Endometrial microvascular endothelial cells (primary cell): ENCODE data around the gene TBC1D3B. TPM values are rescaled to one million over a fixed set of nuclear protein-coding genes. Genes with fewer than 3 reads are reported as not detected.
"Not testable (repeated sequence)": the region's sequence is repeated elsewhere in the genome, so short reads cannot be mapped to it uniquely, and the experiment has no call there.

Experiments
- in situ Hi-C: cut with HindIII; loops from 2 replicates; pipeline ENCODE4 v1.10.0; 2017; ENCODE audit warnings: low sequenced_read_pairs, low pct_unique_long_range_greater_than_20kb; ENCODE audit errors: inconsistent ontology term
- total RNA-seq: library from RNA; depleted of rRNA; stranded (reverse); fragments of >200 nt; gene quantifications from one replicate; pipeline ENCODE4 v1.2.3, GENCODE V29; 2015; ENCODE audit errors: inconsistent ontology term

TBC1D3B gene
- total RNA-seq, 1 donor from 2014 or later: not detected

DNA sequence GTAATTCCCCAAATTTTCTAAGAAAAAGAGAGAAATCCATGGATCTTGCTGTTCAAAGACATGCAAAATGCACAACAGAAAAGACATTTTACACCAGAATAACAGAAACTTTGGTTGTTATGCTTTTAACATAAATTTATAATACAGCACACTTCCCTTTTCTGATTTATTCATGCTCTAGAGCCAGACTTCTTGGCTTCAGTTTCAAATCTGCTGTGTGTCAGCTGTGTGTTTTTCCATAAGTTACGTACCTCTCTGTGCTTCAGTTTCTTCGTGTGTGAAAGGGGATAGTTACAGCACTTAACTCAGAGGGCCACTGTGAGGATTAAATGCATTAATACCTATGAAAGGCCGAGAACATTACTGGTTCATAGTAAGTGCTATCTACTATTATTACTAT lies 26.9 kb upstream of the TBC1D3B start:
- in situ Hi-C loops: no loop called here

DNA sequence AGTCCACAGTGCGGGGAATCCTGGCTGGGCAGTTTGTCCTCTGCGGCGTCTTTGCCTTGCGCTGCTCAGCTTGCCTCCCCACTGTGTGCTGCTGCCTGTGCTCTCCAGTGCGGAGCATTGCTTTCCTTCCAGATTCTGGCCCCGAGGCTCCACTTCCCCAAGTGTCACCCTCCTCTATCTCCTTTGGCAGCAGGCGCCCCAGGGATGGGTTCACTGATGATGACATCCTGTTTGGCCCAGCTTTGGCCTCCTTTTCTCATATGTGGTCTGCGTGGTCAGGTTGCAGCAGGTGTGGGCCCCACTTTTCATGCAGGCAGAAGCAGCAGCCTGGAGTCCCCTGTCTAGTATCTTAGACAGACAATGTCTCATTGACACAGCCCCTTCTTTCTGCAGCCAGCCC lies 25.1 kb upstream of the TBC1D3B start:
- in situ Hi-C loops: not testable (repeated sequence)

DNA sequence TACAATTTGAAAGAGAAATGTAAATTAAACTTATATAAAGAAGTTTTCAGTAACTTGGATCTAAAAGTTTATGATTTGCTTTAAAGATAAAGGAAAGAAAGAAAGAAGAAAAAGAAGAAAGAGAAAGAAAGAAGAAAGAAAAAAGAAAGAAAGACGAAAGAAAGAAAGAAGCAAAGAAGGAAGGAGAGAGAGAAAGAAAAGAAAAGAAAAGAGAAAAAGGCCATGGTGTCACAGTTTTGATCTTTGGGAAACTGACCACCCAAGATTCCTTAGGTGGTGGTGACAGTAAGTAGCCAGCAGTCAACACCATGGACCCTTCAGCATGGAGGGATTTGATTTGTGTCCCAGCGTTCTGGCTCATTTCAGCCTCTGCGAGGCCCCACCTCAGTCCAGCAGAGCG lies 24.7 kb upstream of the TBC1D3B start:
- in situ Hi-C loops: not testable (repeated sequence)

DNA sequence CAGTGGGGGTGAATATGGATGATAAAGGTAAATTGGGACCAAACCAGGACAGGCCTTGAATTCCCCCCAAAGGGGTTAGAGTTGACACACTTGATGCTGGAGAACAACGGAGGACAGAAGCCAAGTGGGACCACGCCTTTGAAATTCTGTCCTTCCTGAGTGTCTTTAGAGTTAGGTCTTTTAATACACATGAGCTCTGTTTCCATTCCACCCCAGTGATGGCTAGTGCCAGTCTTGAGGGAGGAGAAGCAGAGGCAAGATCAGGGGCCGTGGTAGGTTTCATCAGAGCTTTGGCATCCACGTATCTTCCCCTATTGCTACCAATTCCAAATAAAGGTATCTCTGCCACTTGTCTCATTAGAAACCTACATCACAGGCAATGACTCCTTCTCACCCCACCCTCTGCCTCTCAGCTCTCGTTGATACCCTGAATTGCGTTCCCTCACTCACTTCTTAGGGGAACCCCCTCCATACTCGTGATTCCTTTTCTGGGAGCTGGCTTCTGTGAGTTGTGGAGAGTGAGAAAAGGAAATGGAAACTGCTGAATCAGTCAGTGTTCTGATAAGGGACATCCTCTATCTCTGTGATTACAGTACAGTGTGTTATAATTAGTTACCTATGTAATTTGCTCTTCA lies 22.5 kb upstream of the TBC1D3B start:
- in situ Hi-C loops: no loop called here

DNA sequence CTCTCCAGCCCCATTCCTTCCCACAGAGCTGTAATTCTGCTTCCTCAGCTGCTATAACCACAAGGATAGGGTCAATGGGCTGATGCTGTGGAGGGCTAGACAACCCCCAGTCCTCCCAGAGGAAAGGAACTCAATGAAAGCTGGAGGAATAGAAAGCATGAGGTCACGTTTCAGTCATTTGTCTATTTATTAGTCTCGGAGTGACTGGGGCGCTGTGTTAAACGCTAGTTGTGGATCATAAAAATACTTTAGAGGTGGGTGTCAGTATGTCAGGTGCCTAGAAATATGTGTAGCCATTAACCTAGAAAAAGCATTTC lies 20.9 kb upstream of the TBC1D3B start:
- in situ Hi-C loops: no loop called here

DNA sequence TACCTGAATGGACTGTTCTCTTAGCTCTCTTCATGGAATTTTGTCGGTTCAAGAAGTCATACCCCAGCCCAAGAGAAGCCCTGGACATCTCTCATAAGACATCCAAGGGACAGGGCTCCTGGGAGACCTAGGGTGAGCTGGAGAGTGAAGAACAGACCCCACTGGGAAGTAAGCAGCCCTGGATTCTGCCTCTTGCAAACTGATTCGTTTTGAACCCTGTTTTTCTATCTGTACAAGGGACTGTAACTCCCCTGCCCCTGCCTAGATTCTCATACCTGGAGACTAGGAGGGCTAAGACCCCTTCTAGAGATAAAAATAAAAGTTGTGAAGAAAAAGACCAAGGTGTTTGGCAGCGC lies 19.7 kb upstream of the TBC1D3B start:
- in situ Hi-C loops: no loop called here

DNA sequence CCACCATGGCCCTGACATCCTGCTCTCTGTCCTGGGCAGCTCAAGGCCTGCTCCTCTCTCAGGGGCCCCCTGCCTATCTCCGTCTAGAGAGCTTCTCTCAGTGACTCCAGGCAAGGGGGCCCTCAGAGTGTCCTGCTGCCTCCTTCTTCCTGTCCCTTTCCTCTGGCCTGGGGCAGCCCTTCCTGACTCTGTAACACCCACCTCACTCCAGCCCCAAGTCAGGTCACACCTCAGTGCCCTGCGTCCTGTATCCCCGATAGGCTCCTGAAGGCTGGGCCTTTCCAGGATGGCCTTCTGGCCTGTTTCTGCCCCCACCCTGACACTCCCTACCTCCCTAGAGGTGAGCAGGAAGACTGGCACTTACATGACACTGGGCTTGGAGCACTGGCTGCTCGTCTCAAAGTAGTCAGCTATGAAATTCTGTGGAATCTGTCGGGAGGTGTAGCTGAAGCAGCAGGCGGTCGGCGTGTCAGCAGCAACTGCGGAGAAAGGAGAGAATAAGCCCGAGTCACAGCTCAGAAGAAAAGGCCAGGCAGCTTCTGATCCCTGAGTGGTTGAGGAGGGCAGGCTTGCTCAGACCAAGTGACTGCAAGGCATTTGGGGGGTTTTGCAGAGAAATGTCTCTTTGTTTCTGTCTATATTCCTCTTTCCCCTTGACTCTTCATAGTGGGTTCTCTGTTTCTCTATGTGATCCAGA lies 19.1 kb upstream of the TBC1D3B start:
- in situ Hi-C loops: no loop called here

DNA sequence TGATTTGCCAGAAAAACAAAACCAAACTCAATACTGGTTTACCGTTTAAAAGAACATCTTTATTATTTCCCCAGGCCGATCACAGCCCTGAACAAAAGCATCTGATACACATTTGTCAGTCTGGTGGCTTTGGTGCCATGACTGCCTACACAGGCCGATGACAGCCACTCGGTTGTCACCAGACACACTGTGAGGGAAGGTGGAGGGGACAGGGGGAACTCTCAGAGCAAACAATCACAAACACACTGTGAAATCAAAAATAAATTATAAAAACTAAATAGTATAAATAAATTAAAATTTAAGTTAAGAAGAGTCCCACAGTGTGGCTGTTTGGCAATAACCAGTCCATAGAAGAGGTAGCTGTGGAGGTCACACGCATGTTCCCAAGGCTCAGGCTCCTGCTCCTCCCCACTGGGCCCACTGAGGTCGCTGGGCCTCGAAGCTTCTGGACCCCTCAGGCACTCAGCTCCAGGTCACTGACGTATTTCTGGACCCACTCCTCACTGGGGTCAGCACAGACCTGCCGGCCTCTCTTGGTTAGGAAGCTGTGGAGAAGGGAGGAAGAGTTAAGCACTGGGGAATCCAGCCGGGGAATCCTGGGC lies 18.5 kb upstream of the TBC1D3B start:
- in situ Hi-C loops: not testable (repeated sequence)

DNA sequence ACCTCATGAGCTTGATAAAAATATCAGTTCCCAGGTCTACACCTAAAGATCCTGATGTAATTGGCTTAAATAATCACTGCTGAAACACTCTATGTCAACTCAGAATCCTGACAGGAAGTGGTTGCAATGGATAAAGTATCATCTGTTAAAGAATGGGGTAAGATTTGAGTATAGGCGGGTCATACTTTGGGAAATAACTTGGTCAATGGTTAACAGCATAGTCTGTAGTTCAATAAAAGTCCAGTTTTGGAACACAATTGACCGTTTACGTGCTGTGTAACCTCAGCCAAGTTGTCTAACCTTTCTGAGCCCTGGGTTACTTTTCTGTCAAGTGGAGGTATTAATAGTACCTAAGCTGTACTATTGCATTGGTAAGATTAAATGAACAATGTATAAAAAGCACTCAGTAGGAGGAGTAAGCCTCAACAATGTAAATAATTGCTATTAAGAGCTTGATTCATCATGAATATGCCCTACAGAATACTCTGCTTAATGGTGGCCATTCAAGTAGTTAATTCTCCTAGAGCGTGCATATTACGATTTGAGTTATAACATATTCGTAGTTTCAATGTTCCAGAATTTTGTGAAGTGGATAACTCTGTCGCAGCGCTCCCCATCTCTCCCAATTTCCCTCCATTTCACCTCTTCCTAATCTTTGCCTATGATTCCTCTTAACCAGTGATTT lies 17.9 kb upstream of the TBC1D3B start:
- in situ Hi-C loops: not testable (repeated sequence)

DNA sequence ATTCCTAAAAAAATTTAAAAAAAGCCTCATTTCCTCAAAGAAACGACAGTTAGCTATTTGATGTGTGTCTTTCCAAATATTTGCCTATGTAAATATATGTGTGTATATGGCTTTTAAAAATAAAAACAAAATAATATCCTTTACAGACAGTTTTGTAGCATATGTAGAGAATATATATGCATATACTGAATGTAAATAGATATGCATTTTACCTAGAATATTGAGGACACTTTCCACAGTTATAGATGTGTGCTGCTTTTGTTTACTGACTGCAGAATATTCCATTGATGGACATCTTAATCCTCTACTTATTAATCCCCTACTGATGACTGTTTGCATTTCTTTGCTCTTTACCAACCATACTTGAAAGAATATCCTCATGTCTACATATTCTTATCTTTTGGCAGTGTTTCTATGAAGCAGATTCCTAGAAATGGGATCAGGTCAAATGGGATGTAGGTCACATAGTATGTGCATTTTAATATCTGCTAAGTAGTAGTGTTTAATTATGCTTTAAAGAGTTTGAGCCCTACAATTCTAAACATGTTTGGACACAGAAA lies 16.9 kb upstream of the TBC1D3B start:
- in situ Hi-C loops: no loop called here

DNA sequence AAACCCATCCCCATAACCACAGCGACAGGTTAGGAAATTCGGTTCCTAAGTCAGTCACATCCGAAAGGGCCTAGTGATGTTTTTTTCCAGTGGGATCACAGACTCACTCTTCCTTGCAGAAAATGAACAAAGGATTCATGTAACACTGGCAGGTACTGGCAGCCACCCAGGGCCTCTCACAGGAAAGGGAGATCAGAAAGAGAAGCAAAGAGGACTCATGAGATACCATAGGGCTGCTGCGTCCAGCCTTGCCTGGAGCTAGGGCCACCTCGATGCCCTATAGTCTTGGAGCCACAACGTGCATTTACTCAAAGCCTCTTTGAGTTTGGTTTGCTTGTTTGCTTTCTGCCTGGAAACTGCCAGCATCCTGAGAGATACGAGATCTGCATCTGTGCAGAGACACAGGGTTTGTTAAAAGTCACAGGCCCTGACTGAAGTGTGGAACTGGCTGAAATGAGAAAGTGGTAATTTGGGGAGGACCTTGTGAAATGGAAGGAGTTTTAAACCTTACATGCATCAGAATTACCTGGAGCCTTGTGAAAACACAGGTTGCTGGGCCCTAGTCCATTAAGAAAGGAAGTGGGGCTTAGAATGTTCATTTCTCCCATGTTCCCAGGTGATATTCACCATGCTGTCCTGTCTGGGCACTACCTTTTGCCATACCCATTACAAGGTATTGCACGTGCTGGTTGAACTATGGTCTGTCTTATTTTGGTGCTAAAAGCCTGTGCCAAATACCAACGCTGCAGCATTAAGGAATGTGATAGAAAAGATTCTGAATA lies 14.3 kb upstream of the TBC1D3B start:
- in situ Hi-C loops: not testable (repeated sequence)

DNA sequence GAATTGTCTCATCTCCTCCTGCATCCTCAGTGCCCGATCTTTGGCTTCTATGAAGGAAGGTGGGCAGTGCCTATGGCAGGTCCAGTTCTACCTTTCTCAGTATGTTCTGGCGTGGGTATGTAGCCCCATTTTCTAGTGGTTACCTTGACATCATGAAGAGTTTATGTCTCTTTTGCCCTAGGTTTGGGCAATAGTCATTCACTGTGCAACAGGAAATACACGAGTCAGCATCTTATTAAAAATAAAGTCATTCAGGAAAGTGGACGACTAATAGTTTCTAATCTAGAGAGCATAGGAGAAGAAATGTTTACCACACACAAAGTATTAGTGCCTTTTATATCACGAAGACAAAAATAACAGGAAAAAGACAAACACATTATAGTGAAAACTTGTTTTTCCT lies 13.6 kb upstream of the TBC1D3B start:
- in situ Hi-C loops: not testable (repeated sequence)

DNA sequence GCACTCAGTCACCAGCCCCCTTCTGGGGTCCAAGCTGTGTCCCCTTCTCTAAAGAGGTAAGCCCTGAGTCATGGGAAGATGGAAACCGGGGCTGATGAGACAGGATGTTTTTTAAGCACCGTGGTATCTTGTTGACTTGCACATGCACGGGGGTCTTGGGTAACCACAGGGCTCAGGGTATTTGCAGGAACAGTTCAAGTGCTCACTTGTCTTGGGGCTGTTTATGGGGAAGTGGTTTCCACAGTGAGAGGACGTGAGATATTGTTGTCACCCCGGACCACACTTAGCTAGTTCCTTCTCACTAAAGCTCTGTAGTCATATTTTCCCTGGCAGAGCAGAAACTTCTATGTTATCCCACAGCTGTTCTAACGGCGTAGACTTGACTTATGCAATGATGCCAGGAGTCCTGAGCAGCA lies 12.5 kb upstream of the TBC1D3B start:
- in situ Hi-C loops: no loop called here

DNA sequence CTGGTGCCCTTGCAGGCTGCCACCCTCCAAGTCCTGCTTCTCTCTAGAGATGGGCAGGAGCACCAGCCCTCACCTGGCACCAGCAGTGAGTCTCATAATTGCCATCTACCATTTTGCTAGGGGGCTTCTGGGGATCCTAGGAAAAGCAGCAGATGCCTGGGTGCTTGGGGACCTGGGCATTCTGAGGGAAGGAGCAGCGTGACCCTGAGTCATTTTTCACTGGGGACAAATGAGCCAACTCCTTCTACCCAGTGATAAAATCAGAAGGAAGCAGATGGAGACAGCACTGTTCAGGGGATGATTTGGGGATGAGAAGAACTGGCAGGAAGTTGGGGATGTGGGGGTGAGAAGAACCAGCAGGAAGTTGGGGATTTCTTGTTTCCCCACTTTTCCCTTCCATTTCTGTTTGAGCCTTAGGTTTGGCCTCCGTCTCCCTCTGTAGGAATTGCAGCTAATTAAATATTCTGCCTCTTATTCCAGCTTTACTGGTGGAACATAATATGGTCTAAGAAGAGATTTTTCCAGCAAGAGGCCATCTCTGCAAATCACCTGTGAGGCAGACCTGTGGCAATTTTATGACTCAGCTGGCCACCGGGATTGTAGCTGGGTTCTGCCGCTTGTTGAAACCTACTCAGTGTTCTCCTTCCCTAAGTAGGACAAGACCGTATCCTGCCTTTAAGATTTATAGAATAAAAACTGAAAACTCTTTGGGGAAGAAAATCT lies 11.7 kb upstream of the TBC1D3B start:
- in situ Hi-C loops: not testable (repeated sequence)

DNA sequence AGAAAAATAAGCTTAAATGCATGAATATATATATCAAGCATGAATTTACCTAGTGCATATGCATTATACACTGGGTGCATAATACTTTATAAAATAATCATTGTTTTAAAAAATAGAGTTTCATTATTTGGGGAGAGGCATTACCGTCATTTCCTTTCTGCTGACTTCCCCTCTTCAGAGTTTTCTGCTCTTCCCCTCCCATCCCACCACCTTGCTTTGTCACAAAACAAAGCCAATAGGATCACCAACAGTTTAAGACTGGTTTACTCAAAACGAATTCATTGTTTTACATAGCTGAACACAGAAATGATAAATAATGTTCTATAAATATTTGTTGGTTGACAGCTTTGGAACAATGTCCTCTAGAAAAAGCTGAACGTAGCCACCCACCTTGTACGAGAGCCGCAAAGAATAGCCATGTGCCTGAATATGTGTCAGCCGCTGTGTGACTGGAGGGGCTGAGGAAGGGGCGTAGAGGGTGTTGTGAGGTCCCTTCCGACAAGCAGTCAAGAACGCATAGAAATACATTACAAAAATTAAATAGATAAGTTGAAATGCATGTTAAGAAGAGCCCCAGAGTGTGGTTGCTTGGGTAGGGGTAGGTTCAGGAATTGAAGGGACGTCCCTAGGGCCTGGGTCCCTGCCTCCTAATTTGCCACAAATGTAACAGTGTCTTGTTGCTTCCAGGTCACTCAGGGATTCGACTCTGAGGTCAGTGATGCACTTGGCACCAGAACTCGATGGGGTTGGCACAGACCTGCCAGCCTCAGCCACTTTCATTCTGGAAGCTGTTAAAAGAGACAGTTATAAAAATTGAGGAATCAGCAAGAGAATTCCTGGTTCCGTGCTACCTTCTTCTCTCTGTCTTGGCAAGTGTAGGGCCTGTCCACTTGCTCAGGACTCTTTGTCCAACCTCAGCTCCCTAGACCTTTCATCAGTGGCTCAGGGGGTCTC lies 10.7 kb upstream of the TBC1D3B start:
- in situ Hi-C loops: not testable (repeated sequence)

DNA sequence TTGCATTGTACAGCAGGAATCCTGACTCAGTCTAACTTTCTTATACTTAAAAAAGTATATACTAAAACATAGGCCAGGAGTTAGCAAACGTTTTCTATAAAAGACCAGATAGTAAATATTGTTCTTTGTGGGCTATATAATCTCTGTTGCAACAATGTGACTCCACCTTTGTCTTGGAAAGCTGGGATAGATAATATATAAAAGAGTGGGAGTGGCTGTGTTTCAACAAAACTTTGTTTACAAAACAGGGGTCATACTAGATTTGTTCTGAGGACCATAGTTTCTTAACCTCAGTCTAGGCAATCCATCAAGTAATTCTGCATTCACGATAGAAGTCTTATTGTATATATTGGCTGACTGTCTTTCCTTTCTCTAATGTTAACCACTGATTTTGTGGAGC lies 9.0 kb upstream of the TBC1D3B start:
- in situ Hi-C loops: no loop called here

DNA sequence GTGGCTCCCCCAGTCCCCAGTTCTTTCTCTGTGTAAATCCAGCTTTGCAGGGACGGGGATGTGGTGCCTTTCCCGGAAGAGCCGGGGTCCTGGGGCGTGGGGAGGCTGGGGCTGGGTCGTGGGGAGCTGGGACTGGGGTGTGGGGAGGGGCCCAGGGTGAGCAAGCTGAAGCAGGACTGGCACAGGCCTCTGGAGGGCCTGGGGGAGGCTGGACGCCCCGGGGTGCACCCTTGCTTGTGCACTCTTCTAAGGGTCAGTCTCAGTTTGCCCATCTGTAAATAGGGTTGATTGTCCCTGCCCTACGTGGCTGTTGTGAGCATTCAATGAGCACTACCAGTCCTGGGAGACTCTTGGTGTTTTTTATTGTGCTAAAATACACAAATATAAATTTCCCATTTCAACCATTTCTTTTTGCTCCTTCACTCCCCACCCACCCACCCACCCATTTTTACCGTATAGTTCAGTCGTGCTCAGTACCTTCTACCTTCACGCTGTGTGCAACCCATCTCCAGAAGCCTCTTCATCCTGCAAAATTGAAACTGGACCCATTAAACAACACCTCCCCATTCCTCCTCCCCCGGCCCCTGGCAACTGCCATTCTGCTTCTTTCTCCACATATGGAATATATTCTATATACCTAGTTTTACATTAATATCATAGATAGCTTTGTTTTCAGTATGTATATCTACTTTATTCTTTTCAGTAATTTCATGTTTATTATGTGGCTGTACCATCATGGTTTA lies 7.8 kb upstream of the TBC1D3B start:
- in situ Hi-C loops: no loop called here
